Stimulated activated CD4-positive, alpha-beta T cell treated with anti-CD3 and anti-CD28 coated beads, Interleukin-1b, Interleukin-23, amount 100 ng/mL, for 48 hours (primary cell): ENCODE results near the gene EML3.
"Not testable (repeated sequence)": the region's sequence is repeated elsewhere in the genome, so short reads cannot be mapped to it uniquely, and the experiment has no call there.

ENCODE experiments used
- DNase-seq: peaks from one replicate; pipeline ENCODE4 v3.0.0-alpha.2; 2020

Gene EML3

DNA sequence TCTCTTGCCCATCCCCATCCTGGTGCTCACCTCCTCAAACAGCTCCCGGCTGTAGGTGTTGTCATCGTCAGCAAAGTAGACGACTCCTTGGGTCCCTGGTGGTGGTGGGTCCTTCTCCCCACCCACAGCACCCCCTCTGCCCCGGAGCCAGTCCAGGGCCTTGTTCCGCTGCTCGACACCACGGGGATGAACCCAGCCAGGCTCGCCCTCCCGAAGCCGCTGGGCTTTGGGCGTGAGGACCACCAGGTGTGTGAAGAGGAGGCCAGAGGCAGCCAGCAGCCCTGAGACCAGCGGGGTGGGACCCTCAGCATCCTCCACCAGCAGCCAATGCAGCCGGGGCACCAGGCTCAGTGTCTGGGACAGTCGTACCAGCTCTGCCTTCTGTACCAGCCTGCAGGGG is 4.4 kb upstream of the EML3 start:
- DNase-seq, result not testable (repeated sequence)

DNA sequence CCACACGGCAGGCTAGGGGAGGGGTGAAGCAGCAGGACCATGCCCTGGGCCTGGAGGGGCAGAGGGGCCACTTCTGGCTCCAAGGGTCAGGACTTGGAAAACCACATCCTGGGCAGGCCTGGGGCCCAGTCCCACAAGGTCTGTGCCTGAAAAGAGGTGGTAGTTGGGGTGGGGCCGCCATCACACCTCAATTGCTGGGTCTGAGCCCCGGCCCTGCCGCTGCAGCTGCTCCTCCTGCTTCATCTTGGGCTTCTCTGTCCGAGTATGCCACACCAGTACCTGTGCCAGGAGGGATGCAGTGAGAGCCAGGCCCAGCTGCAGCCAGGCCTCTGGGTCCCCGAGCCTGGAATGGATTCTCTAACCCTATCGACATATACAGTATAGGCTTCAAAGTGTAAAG is 2.9 kb upstream of the EML3 start:
- no peak for DNase-seq

DNA sequence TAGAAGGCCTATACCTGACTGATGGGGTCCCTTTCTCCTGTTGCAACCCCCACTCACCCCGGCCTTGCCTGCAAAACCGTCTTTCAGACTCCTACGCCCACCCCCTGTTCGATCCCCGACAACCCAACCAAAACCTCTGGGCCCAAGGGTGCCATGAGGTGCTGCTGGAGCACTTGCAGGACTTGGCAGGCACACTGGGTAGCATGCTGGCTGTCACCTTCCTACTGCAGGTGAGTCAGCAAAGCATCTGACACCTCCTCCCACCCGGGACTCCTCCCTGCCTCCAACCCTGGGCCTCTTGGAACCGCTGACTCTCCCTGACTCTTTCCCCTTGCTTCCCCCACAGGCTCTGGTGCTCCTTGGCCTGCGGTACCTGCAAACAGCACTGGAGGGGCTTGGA is 1.7 kb upstream of the EML3 start:
- peak; percentile 71 for DNase-seq

DNA sequence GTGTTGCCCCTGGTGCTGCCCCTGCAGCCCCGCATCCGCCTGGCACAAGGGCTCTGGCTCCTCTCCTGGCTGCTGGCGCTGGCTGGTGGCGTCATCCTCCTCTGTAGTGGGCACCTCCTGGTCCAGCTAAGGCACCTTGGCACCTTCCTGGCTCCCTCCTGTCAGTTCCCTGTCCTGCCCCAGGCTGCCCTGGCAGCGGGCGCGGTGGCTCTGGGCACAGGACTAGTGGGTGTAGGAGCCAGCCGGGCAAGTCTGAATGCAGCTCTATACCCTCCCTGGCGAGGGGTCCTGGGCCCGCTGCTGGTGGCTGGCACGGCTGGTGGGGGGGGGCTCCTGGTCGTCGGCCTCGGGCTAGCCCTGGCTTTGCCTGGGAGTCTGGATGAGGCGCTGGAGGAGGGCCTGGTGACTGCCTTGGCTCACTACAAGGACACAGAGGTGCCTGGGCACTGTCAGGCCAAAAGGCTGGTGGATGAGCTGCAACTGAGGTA is 760 bp upstream of the EML3 start:
- DNase-seq, result no peak

DNA sequence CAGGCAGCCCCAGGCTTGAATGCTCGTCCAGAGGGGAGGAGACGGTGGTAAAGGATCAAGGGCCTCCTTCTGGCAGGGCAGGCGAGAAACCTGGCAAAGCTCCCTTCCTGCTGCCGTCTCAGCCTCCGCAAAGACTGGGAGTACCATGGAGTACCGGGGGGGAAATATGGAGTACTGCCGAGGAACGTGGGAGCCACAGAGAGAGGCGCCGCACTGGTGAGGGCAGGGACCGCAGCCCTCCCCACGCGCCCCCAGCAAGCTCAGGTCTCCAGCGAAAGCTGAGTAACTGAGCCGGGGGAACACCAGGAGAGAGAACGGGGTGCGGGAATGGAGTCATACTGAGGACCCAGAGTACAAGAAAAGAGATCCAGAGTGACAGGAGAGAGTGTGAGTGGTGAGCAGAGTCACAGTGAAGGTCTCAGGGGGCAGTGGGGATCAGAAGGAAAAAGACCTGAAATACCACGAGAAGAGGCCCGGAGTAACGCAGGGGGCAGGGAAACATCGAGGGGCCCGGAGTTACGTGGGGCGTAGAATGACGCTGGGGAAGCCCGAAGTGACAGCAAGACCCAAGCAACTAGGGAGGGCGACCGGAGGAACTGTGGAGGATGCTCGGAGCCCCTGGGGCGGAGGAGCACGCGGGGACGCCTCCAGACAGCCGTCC is 740 bp downstream of the EML3 start:
- DNase-seq, result peak; percentile 55

DNA sequence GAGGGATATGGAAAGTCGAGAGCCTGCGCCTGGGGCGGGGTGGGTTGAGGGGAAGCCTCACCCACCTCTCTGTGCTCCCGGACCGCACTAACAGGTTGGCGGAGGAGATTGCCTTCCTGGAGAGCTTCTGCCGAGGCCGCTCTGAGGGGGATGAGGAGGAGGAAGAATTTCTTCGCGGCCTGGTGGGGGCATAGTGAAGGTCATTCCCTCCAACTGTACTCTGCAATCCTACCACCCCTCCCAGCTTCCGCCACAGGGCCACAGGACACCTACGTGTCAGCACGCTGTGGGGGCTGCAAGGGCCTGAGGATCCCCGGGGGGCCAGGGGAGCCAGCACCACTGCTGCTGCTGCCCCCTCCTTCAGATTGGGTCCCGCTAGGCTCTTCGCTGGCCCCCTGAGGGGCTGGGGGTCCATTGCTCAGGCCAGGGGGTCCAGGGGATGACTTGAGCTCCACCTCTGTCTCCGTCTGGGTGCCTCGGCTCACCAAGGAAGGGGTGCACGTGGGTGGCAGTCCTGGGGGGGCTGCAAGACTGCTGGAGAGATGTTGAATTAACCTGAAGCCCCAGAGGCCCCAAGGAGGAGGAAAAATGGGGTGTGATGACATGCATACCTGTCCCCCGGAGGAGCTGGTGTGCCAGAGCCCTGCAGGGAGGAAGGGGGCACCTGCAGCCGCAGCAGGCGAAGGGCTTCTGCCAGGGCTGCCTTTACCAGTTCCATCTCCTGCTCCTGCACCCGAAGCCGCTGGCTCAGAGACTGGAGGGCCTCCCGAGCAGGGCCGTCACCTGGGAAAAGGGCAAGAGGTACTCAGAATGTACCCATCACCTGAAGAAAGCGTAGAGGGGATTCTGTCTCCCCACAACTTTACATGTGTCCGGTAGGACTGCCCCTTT is 1.5 kb downstream of the EML3 start:
- DNase-seq, result no peak

DNA sequence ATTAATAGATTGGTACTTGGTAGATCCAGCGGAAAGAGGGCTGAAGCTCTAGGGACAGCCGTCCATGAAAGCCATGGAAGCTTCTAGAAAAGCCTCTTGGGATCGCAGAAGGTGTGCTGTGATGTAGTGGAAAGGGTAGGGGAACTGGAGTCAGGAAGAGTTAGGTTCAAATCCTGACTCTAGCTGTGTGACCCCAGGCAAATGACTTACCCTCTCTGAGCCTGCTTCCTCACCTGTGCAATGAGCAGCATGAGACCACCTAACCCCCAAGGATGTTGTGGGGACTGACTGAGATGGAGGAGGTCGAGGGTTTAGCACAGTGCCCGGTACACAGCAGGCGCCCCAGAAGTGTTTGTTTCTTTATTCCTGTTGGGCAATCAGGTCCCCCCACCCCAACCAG is 2.2 kb downstream of the EML3 start:
- DNase-seq, result no peak

DNA sequence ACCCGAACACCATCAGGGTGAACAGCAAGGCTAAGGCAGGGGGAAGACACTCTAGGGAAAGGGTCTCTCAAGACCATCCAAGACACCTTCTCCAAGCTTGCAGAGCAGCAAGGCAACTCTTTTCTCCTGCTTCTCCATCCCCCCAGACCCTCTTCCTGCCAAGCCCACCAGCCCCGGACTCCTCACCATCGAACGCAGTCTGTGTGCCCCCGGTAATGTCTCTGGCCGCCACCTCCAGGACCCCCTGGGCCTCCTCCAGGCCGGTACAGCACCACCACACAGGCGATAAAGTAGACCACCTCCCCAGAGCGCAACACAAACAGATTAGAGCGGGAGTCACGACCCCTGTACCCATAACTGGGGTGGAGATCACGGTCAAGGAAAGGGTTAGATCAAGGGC is 3.8 kb downstream of the EML3 start:
- no peak for DNase-seq

DNA sequence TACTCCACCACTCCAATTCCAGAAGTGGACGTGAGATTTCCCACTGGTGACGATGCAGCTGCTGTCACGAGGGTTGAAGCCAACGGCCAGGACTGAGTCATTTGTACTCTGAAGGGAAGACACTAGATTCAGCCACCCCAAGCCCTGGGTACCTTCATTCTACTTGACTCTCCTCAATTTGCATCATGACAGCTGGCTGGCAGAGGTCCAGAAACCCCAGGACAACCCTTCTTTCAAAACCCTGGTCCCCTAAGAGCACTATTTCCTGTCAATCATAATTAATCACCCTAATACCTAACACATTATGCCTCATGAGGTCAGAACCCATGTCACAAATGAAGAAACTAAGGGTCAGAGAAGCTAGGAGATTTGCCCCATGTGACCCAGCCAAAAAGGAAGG is 4.9 kb downstream of the EML3 start:
- DNase-seq, result no peak

DNA sequence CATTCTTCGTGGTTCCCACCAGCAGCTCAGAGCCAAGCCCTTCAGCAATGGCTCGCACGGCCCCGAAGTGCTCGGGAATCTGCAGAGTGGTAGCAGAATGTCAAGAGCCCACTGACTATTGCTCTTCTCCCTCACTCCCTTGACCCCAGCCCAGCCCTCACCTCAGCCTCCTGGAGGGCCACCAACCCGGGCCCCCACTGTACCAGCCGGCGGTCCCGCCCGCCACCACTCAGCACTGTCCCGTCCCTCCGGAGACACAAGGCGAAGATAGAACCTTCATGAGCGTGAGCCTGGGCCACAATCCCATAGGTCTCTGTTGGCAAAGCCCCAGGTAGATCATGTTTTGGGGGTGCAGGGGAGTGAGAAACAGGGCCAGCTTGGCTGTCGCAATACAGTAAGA is 6.7 kb downstream of the EML3 start:
- DNase-seq, result no peak

DNA sequence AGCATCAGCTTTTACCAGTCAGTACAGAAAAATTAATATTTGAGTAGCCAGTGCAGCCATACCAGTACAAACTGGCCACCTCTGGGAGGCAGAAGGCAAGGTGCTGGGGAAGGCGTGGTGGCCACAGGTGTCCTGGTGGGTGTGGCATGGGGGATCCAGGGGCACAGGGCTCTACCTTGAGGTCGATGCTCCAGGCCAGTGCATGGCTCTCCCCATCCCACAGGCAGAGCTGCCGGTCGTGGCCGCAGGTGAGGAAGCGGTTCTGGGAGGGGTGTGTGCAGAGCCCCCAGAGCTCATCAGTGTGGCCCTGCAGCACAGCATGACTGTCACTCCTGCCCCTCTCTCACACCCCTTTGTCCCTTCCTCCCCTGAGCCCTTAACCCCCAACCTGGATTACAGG is 7.1 kb downstream of the EML3 start:
- no peak for DNase-seq

DNA sequence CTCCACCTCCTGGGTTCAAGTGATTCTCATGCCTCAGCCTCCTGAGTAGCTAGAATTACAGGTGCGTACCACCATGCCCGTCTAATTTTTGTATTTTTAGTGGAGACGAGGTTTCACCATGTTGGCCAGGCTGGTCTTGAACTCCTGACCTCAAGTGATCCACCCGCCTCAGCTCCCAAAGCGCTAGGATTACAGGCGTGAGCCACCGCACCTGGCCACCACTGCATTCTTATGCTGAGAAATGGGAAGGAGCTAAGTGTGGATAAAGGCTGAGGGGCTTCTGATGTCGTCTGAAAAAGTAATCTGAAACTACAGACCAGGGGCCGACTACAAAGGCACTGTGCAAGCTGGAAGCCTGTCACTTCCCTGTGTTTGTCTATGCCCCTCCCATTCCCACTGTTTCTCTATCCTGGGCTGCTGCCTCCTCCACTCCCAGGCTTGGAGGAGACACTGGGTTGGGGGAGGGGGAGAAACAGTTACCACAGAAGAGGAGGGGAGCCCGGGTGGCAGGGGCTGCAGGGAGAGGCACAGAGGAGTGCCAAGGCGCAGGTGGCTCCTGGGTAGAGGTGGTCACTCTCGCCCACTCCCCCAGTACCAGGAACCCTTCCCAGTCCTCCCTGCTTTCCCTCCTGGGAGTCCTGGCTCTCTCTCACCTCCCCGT is 8.0 kb downstream of the EML3 start:
- DNase-seq, result no peak

DNA sequence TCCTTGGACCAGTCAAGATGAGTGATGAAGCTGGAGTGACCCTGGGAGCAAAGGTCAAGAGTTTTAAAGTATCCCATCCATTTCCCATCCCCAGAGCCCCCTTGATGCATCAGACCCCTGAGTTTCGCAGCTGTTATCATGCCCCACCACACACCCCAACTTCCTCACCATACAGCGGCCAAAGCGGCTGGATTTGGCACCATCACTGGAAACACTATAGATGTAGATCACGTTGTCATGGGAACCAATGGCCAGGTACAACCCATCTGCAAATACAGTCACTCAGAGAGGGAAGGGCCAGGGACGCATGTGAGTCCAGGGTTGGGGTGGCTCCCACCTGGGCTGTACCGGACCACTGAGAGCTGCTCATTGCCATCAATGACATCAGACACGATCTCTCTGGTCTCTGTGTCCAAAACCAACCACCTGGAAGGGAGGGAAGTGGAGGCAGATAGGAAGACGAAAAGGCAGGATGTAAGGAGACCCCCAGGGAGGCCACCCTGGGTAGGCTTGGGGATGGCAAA is 8.7 kb downstream of the EML3 start:
- no peak for DNase-seq

DNA sequence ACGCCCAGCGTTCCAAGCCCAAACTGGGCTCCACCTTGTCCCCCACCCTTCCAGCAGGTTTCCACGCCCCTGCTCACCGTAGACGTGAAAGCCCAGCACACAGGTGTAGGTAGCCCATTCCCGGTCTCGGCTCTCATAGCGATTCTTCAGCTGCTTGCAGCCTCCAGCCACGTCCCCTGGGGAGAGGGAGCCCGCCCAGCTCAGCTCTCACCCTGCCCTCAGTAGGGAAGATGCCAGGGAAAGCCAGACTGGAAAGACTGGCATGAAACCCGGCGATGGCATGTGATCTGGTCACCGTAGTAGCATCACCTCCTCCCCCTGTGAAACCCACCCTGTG is 9.5 kb downstream of the EML3 start:
- DNase-seq, result no peak

DNA sequence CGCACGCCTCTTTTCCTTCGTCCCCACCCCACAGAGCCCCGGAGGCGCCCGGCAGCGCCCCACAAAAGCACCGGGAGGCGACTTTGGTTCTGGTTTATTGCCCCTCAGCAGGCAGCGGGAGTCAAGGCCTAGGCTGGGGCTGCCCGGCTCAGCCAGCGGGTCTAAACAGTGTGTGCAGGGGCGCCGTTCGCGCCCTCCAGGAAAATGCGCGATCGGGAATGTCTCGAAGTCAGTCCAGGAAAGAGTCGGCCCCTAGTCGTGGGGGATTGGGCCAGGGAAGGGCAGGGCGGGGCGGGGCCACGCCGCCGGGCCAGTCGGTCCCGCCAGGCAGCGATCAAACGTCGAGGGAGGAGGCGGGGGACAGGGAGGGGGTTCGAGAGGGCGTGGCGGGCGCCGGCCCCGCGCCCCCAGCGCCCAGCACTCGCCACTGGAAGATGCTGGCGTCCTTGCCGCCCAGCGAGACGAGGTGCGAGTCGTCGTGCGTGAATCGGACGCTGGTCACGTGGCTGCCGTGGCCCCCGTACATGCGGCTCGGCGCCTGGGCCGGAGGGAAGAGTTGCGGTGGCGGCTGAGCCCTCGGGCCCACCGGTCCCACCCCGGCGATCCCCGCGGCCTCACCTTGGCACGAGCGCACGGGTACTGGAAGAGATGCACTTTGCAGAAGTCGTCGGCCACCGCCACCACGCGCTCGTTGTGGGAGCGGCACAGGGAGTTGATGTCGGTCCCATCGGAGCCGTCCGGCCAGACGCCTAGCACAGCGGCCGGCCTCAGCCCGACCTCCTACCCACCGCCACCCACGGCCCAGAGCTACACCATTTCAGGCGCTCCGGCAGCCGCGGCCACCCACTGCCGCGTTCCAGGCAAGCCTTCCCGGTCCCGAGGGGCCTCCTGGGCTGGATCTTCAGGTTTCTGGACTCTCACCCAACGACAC is 10.2 kb downstream of the EML3 start:
- no peak for DNase-seq

DNA sequence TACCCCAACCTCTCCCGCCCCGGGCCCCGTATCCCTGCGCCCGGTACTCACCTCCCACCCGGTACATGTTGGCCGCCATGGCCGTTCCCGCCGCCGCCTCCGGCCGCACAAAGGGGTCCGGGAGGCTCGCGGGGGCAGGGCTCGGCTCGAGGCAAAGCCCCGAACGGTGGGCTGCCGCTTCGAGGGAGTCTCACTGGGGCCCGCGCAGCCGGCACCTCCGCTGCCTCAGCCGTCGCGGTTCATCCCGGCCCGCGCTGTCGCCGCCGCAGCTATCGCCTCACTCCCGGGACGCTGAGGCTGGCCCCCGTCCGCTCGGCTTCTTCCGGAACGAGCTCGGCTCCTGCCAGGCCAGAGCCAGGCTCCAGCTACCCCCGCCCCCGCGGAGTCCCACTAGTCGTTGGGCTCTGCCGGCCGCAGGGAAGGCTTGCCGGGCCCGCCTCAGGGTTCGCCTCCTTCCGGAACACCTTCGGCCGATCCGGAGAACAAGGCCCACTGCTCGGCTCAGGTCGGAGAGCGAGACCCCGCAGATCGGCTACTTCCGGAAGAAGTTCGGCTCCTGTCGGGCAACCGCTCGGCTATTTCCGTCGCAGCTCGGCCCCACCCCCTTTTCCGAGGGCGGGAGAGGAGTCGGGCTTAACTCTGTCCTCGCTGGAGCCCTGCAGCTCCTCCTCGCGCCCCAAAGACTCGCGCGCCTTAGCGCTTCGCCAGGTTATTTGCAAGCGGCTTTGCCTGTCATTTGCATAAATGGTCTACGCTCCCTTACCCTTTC is 11.0 kb downstream of the EML3 start, which contains the start of gene MTA2:
Gene MTA2, minus strand, starts transcription at position 494 of the 769 bp plus-strand sequence. Its CDS starts 415 bp downstream, at position 79.
- peak; percentile 100 for DNase-seq

DNA sequence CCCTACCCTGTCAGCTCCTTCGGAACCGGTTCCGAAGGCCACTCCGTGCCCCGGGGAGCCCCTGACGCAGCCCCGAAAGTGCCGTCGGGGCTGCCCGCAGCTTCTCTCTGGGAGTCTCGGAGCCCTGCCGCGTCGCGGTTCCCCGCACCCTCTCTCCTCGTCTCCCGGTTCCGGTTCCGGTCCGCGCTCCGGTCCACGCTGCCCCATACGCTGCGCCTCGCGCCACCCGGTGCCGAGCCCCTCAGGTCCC is 11.5 kb downstream of the EML3 start:
- DNase-seq, result peak; percentile 46

DNA sequence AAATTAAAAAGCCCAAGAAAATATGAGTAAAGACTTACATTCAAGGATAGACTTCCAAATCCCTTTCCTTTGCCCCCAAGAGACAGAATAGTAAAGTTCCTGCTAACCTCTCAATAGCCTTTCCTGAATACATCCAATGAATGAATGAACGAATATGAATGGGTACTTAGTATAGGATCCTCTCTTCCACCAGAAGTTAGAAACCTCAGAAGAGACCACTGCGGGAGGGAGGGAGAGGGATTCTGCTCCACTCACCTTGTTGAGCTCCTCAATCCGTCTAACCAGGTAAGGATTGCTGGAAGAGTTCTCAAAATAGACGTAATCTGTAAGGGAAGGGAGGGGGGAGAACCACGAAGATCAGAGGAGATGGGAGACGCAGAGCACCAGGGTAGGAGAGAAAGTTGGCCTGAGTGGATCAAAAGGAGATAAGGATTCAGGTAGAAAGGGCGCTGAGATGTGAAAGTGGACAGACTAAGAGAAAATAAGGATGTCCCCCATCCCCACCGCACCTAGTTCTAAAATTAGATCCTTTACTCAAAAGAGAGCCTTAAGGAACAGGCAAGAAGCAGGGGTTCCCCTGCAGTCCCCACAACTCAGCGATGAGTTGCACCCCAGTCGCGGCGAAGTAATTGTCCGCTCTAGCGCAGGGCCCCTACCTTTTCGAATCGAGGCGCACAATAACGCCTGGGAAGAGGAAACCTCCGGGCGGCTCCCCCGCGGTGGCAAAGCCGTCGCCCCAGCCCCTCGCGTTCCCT is 12.0 kb downstream of the EML3 start:
- peak; percentile 29 for DNase-seq

DNA sequence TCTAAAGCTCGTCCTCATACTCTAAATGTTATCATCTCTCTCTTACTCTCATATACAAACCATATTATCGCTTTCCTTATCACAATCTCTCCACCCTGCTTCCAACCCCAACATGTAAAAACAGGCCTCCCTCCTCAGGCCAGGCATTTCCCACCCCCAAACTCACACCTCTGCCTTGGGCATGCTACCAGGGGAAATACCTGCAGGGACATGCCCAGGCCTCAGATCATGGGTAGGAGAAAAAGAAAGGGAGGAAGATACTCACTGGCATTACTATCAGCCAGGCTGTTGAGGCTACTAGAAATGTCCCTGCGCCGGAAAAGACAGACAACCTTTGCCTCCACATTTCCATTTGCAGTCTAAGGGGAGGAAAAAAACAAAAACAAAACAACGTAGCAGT is 12.7 kb downstream of the EML3 start:
- no peak for DNase-seq

DNA sequence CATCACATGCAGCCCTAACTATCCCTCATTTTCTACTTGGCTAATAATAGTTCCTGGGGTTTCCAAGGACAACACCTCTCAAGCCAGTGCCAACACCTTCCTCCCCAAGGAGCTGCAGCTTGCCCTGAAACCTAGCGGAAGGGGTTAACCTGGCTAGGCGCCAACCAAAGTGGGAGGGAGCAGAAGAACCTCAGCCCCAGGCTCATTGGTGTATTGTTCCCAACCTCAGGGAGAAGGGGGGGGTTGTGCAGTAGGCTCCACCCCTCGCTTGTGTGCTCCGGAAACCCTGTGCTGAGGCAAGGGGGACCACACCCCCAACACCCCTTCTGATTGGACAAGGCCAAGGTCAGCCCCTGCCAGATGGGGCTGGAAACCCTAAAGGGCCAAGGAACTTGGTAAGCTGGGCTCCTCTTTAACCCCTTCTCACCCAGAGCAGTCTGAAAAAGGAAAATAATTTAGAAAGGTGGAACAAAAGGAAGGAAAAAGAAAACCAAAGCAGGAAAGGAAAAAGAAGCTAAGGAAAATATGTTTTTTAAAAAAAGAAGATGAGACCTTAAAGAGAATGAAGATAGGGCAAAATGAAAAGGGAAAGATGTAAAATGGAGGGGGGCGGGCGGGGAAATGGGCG is 13.4 kb downstream of the EML3 start:
- peak; percentile 98 for DNase-seq

DNA sequence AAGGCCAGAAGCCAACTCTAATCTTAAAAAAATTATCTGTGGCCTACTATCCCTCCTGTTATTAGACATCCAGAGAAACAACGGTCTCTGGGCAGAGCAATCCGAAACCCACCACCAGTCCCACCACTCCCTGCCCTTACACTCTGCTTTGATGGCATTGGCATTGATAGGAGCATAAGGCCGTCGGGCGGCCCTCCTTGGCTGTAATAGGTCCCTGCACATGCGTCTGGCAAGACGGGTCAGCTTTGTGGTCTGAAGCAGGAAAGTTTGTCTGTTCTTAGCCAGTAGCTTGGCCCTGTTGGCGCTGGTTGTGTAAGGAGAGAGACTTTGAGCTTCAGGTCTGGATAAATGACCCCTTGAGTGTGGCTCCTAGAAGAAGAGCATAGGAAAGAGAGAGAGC is 17.5 kb downstream of the EML3 start:
- DNase-seq, result no peak
